RWPE1 (cell line): Measurements from ENCODE around the gene BOLA1.
A peak's percentile ranks its signal among the peaks of the same experiment; 100 is the strongest.

ENCODE experiments used
- CTCF ChIA-PET: fragments of 350-600 bp; sonication (Branson Sonifier 250); formaldehyde crosslinking; extraction: SDS; loops from one replicate; lab custom pipeline; 2021; lab: Yijun Ruan, JAX
- POLR2A ChIA-PET: fragments of 400-600 bp; formaldehyde crosslinking; extraction: SDS; loops from one replicate; lab custom pipeline; 2020; ENCODE audit warnings: antibody characterized with exemption; ENCODE audit not compliant: low non-redundant PET; lab: Yijun Ruan, JAX
- DNase-seq: peaks from one replicate; pipeline ENCODE4 v3.0.0; 2012; ENCODE audit warnings: low spot score
- H3K27ac ChIP-seq: fragments of 450-650 bp; 2 replicates; pipeline ENCODE4 v1.5.1; 2017
- TF ChIP-seq, protein P1 (sequence below): fragments of 450-650 bp; conservative IDR thresholded peaks from 2 replicates; pipeline ENCODE4 v1.5.1; 2017; ENCODE audit warnings: low read depth, mild to moderate bottlenecking

The BOLA1 gene

GRCh38 chr1:149877211-149877946 lies 22.0 kb upstream of the BOLA1 start:
- CTCF ChIA-PET, result no interaction called here
- no peak for DNase-seq

DNA sequence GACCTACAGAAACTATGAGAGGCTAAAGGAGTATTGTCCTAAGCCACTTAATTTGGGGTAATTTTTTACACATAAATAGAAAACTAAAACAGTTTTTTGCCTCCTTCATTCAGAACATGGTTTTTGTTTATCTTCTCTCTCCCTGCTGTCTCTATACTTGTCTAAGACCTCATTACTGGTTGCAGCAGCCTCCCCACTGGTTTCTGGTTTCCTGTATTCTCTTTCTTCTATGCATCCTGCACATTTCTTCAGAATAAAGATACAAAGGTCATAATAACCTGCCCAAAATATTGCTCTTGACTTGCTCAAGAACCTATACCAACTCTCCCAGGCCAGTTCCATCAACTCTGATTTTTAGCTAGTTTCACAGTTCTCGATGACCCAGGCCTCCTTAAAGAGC lies 19.8 kb upstream of the BOLA1 start:
- POLR2A ChIA-PET, result no interaction called here
- DNase-seq, result no peak
- CTCF ChIA-PET, result no interaction called here
- TF ChIP-seq, protein P1, sequence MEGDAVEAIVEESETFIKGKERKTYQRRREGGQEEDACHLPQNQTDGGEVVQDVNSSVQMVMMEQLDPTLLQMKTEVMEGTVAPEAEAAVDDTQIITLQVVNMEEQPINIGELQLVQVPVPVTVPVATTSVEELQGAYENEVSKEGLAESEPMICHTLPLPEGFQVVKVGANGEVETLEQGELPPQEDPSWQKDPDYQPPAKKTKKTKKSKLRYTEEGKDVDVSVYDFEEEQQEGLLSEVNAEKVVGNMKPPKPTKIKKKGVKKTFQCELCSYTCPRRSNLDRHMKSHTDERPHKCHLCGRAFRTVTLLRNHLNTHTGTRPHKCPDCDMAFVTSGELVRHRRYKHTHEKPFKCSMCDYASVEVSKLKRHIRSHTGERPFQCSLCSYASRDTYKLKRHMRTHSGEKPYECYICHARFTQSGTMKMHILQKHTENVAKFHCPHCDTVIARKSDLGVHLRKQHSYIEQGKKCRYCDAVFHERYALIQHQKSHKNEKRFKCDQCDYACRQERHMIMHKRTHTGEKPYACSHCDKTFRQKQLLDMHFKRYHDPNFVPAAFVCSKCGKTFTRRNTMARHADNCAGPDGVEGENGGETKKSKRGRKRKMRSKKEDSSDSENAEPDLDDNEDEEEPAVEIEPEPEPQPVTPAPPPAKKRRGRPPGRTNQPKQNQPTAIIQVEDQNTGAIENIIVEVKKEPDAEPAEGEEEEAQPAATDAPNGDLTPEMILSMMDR, result no peak
- H3K27ac ChIP-seq, result no peak overlapping the region

More at GRCh38 chr1:149877211-149877946, 22.0 kb upstream of the BOLA1 start:
- TF ChIP-seq, protein P1, result no peak
- no peak overlapping the region for H3K27ac ChIP-seq
- POLR2A ChIA-PET, result no interaction called here

DNA sequence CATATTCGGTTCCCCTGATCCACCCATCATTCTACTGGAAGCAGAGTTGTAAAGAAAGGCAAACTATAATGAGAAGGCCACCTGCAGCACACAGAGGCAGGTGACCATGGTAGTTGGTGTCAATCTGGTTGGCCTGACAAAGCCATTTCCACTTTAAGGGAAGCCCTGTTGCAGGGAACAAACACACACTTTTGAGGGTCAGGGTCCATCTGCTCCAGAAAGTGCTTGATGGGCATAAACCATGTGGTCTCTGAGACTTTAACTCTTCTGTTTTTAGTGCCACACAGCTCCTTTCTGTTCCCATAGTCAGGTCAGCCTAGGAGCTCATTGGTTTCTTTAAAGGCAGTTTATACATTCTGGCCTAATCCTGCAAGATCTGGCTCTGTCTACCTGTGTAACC lies 17.5 kb upstream of the BOLA1 start:
- TF ChIP-seq, protein P1, result no peak
- ChIA-PET CTCF (no interaction called here), POLR2A (no interaction called here)
- no peak overlapping the region for H3K27ac ChIP-seq
- DNase-seq, result no peak

DNA sequence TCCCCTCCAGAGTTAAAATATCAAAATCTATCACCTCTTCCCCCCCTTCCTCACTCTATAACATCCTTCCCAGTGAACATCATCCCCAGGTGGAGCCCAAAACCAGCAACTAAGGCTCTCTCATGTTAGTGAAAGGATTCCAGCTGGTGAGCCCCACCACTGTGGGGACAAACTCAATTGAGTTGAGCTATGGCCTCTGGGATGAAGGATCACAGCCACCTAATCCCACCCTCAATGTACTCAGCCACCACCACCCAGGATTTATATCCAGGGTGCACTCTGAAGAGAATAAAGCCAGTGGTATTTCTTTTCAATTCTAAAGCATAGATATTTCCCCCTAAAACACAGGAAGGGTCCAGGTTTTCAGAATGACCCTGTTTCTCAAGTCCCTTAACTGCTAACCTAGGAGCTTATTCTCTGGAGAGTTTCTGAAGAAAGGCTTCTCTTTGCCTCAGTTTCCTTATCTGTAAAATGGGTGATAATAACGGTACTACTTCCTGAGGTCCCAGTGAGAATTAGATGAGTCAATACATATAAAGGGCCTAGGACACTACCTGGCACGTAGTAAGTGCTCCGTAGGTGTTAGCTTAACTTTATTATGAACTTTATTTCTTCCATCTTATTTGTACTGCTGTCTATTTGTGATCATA lies 15.6 kb upstream of the BOLA1 start:
- ChIA-PET POLR2A (no interaction called here), CTCF (interaction anchor here (0.6 kb wide), 1 partner anchor 317 kb away, joined by 3 read pairs; no protein-coding TSS in a partner anchor)
- H3K27ac ChIP-seq, result no peak overlapping the region
- TF ChIP-seq, protein P1, result no peak
- no peak for DNase-seq

GRCh38 chr1:149884433-149885338 lies 14.7 kb upstream of the BOLA1 start:
- peak overlapping the region; percentile 99 for H3K27ac ChIP-seq
- TF ChIP-seq, protein P1, result no peak
- DNase-seq, result no peak
- POLR2A ChIA-PET, result no interaction called here
- CTCF ChIA-PET, result interaction anchor here (0.6 kb wide), 1 partner anchor 316 kb away, joined by 3 read pairs; no protein-coding TSS in a partner anchor
